NT2/D1 (cell line): ENCODE measurements around the gene PTK6.

Source experiments
- SUZ12 ChIP-seq: IDR thresholded peaks from 2 replicates; pipeline ENCODE4 v1.6.1; 2011; ENCODE audit not compliant: insufficient read length, insufficient read depth; ENCODE audit errors: extremely low read depth
- YY1 ChIP-seq: IDR thresholded peaks from 2 replicates; pipeline ENCODE4 v1.6.1; 2011; ENCODE audit not compliant: insufficient read length, insufficient read depth
- ZNF274 ChIP-seq: IDR thresholded peaks from 2 replicates; pipeline ENCODE4 v1.6.1; 2011; ENCODE audit warnings: mild to moderate bottlenecking, low read depth, low read length

- TF ChIP-seq SUZ12, result no peak
- TF ChIP-seq YY1, result no peak
- TF ChIP-seq ZNF274, result no peak
Measured at GRCh38 chr20:63565699-63566335, 28.6 kb upstream of the PTK6 start.
